NOMO-1 (cell line): ENCODE measurements around the gene EGLN3.

Experiments
- DNase-seq, 2 experiments: peaks; one replicate each; lab custom pipeline; 2025; ENCODE audit not compliant: unreplicated experiment in 2 of 2; lab: John Stamatoyannopoulos, UW

Gene EGLN3

GRCh38 chr14:33879684-33880286 lies 71.1 kb downstream of the EGLN3 start:
- DNase-seq, result no peak

DNA sequence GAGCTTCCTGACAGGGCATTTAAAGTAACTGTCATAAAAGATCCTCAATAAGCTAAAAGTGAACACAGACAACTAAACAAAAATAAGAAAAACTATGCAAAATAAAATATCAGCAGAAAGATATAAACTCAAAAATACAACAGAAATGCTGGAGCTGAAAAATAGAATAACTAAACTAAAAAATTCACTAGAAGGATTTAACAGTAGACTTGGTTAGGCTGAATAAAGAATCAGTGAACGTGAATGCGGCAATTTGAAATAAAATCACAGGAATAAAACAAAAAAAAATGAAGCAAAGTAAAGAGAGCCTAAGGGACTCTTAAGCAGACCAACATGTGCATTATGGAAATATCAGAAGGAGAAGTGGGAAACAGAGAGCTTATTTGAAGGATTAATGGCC lies 74.6 kb downstream of the EGLN3 start:
- DNase-seq, result no peak
